ENCODE measurements around the gene TRNP1.
"Not testable (repeated sequence)": the region's sequence is repeated elsewhere in the genome, so short reads cannot be mapped to it uniquely, and the experiment has no call there.

The TRNP1 gene

GRCh38 chr1:26984291-26984690 lies 9.2 kb upstream of the TRNP1 start:
- TF ChIP-seq, protein P1, sequence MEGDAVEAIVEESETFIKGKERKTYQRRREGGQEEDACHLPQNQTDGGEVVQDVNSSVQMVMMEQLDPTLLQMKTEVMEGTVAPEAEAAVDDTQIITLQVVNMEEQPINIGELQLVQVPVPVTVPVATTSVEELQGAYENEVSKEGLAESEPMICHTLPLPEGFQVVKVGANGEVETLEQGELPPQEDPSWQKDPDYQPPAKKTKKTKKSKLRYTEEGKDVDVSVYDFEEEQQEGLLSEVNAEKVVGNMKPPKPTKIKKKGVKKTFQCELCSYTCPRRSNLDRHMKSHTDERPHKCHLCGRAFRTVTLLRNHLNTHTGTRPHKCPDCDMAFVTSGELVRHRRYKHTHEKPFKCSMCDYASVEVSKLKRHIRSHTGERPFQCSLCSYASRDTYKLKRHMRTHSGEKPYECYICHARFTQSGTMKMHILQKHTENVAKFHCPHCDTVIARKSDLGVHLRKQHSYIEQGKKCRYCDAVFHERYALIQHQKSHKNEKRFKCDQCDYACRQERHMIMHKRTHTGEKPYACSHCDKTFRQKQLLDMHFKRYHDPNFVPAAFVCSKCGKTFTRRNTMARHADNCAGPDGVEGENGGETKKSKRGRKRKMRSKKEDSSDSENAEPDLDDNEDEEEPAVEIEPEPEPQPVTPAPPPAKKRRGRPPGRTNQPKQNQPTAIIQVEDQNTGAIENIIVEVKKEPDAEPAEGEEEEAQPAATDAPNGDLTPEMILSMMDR (IDR thresholded peaks at IDR 0.05; ENCODE audit: borderline replicate concordance, insufficient read depth, low read depth, low read length) = no peak
- no peak overlapping the region for H3K4me3 ChIP-seq (ENCODE audit: low read depth, low read length)

GRCh38 chr1:26986658-26987057 lies 6.8 kb upstream of the TRNP1 start:
- TF ChIP-seq, protein P1 (IDR thresholded peaks at IDR 0.05; ENCODE audit: borderline replicate concordance, insufficient read depth, low read depth, low read length) = no peak
- H3K4me3 ChIP-seq (ENCODE audit: low read depth, low read length) = no peak overlapping the region

DNA sequence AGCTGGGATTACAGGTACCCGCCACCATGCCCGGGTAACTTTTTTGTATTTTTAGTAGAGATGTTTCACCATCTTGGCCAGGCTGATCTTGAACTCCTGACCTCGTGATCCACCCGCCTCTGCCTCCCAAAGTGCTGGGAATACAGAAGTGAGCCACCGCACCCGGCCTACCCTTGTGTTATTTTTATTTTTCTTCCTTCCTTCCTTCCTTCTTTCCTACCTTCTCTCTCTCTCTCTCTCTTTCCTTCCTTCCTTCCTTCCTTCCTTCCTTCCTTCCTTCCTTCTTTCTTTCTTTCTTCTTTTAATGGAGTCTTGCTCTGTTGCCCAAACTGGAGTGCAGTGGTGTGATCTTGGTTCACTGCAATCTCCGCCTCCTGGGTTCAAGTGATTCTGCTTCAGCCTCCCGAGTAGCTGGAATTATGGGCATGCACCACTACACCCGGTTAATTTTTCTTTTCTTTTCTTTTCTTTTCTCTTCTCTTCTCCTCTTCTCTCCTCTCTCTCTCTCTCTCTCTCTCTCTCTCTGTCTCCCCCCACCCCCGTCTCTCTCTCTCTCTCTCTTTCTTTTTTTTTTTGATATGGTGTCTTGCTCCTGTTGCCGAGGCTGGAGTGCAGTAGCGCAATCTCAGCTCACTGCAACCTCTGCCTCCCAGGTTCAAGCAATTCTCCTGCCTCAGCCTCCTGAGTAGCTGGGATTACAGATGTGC lies 3.9 kb upstream of the TRNP1 start:
- not testable (repeated sequence) for H3K4me3 ChIP-seq (ENCODE audit: low read depth, low read length)

DNA sequence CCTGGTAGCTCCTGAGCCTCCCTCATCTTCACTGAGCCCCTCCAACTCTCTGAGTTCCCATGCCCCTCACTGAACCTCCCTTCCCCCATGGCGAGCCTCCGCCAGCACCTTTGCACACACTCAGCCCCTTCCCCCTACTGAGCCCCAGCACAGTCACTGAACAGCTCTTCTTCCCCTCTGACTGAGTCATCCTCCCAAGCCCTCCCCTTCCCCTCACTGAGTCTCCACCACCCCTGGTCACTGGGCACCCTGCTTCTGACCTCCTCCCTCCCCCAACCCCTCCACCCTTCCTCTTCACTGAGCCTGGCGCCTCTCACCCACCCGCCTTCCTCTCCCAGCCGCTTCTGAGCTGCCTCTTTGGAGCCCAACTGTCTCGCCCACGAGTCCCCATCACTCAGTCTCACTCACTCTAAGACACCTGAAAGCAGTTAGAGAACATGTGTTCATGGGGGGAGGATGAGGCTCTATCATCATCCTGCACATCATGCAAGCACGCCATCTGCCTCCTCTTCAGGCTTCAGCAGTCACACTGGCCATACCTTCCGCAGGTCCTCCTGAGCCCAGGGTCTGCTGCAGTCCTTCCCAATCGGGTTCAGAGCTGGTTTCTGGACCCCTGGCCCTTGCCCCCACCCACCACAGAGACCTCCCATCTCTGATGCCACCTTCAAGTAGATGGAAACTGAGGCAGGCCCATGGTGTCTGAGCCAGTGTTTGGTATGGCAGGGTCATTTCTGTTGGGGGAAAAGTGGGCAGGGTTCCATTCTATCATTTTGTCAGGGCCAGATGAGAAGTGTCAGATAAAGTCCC lies 2.0 kb upstream of the TRNP1 start:
- H3K4me3 ChIP-seq (ENCODE audit: low read depth, low read length) = no peak overlapping the region
- TF ChIP-seq, protein P1 (IDR thresholded peaks at IDR 0.05; ENCODE audit: borderline replicate concordance, insufficient read depth, low read depth, low read length) = no peak

GRCh38 chr1:26994020-26994786 lies 711 bp downstream of the TRNP1 start:
- H3K4me3 ChIP-seq (ENCODE audit: low read depth, low read length) = peak overlapping the region; percentile 36
- TF ChIP-seq, protein P1 (IDR thresholded peaks at IDR 0.05; ENCODE audit: borderline replicate concordance, insufficient read depth, low read depth, low read length) = no peak

DNA sequence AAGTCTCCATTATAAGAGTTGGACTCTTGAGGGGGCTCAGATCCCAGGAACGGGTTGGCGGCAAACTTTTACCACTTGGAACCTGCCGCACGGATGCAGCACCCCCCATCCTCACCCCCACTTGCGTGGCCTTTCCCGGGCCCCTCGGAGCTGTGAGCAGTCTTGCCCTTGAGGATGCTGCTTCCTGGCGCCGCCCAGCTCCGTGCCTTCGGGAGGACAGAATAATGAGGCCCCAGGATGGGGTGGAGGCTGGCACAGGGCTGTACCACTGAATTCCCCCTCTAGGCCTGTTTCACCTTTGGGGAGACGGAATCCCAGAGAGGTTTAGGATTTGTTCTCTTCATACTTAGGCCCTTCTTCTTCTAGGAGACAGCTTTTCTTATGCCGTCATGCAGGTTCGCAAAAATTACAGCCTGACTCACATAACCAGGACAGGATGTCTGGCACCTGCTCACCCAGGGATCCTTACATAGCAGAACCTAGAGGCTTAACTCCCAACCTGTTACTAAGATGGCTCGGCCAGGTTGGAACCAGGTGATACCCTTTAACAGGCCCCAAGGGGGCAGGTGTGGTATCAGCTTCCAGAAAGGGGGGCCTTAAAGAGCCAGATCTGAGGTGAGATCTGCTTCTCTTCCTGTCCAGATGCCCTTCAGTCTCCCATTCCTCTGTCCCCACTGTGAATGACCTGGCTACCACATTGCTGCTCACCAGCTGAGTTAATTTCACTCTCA lies 1.5 kb downstream of the TRNP1 start:
- H3K4me3 ChIP-seq (ENCODE audit: low read depth, low read length) = no peak overlapping the region
- TF ChIP-seq, protein P1 (IDR thresholded peaks at IDR 0.05; ENCODE audit: borderline replicate concordance, insufficient read depth, low read depth, low read length) = no peak

DNA sequence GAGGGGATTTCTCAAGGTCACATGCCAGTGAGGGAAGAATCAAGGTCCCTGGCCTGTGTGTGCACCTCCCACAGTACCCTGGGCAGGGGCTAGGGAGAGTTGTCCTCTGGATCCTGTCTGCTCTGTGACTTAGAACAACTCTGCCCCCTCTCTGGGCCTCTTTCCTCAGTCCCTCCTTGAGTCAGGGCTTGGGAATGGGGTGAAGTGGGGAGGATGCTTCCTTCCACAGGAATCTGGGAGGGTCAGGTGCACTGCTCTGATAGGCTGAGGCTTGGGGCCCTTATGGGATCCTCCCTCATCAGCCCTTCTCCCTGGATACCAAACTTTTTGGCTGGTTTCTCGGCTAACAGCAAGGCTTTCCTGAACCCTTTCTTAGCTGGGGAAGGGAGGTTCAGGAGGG lies 2.5 kb downstream of the TRNP1 start:
- no peak overlapping the region for H3K4me3 ChIP-seq (ENCODE audit: low read depth, low read length)
- TF ChIP-seq, protein P1 (IDR thresholded peaks at IDR 0.05; ENCODE audit: borderline replicate concordance, insufficient read depth, low read depth, low read length) = no peak
